Measurements from ENCODE around the gene RGL3. TPM values are rescaled to one million over a fixed set of nuclear protein-coding genes. Genes with fewer than 3 reads are reported as not detected.
"Not testable (repeated sequence)": the region's sequence is repeated elsewhere in the genome, so short reads cannot be mapped to it uniquely, and the experiment has no call there.

Gene RGL3
- total RNA-seq, 3 donors from 2014 or later, result 3.7 to 18.4 (median 9.8) TPM

DNA sequence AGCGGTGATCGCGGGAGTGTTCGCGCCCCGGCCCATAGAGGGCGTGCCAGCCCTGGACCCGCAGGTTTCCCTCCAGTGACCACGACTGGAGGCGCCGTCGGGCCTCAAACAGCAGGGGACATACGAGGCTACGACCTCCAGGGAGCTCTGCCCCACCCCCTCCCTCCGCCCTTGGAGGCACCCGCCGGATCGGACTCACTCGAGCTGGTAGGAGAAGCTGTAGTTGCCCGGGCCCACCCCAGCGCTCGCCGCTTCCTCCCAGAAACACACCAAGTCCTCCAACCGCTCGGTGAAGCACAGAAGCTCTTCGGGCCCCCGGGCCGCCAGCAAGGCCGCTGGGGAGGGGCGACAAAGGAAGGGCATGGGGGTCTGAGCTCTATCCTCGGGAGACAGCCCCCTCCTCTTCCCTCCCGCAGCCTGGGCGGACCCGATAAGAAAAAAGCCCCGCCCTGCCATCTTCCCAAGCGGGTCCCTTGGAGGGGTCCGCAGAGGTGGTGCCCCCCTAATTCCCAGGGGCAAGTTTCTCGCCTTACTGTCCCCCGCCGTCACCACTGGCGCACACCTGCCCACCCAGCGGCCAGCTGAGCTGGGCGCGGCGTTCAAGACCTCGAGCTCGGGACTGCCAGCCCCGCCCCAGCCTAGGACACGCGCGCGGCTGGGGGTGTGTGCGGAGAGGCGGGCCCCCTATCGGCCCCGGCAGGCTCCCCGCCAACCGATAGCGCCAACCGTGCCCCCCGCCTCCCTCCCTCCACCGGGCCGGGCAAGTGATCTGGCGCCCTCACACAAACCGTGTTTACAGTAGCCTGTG is 36.0 kb downstream of the RGL3 start:
- Histone ChIP-seq H3K27me3 (peaks cover 3 to 13% of the 10 kb centered on the region in 2 donors), H3K27ac (no peak overlapping the region), H3K36me3 (no peaks in the 10 kb centered on the region), H3K9me3 (no peaks in the 10 kb centered on the region), H3K4me1 (peaks cover 0 to 18% of the 10 kb centered on the region in 2 donors), H3K4me3 (peak overlapping the region; percentile 36 to 52 (median 44))
- intact Hi-C loops (cut with DNase I; ENCODE audit: low total_unique reads), result no loop called here
- TF ChIP-seq, protein P1, sequence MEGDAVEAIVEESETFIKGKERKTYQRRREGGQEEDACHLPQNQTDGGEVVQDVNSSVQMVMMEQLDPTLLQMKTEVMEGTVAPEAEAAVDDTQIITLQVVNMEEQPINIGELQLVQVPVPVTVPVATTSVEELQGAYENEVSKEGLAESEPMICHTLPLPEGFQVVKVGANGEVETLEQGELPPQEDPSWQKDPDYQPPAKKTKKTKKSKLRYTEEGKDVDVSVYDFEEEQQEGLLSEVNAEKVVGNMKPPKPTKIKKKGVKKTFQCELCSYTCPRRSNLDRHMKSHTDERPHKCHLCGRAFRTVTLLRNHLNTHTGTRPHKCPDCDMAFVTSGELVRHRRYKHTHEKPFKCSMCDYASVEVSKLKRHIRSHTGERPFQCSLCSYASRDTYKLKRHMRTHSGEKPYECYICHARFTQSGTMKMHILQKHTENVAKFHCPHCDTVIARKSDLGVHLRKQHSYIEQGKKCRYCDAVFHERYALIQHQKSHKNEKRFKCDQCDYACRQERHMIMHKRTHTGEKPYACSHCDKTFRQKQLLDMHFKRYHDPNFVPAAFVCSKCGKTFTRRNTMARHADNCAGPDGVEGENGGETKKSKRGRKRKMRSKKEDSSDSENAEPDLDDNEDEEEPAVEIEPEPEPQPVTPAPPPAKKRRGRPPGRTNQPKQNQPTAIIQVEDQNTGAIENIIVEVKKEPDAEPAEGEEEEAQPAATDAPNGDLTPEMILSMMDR (IDR thresholded peaks at IDR 0.05), result peak; percentile 20 to 53 (median 29)
- TF ChIP-seq POLR2A (IDR thresholded peaks at IDR 0.05) (no peak), POLR2AphosphoS5 (IDR thresholded peaks at IDR 0.05) (no peak)
- no peak for DNase-seq (ENCODE audit: low spot score in 2 of 2)

DNA sequence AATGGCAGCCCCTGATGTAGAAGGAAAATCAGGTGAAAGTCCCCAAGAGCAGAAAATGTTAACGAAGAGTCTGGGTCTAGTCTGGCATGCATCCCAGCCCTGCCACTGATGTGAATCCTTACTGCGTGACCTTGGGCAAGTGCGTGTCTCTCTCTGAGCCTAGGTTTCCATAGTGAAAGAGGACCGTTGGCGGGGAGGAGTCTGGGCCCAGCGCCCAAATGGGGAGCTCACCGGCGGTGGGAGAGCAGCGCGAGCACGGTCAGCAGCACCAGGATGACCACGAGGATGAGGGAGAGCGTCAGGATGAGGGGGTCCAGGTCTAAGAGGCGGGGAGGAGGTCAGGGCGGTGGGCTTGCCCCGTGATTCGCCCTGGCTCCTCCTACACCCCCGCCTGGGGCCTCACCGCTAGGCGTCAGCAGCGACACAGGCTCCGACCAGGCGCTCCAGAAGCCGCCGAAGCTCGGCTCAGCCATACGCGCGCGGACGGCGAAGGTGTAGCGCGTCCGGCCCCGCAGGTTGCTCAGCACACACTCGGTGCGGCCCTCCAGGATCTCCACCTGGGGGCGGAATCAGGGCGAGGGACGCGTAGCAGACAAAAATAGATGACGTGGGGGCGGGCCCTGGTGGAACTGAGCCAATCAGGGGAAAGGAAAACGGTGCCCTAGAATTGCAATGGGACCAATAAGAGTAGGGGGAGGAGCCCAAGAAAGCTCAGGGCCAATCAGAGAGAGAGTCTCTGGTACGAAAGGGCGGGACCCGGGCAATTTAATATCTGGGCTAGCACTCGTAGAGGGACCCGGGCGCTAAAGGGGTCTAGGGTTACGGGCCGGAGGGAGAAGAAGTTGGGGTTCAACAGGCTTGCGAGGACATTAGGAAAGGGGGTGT is 38.2 kb downstream of the RGL3 start:
- H3K9me3 ChIP-seq, result no peaks in the 10 kb centered on the region
- intact Hi-C loops (cut with DNase I; ENCODE audit: low total_unique reads), result no loop called here
- H3K4me3 ChIP-seq, result peak overlapping the region; percentile 61 to 78 (median 71)
- no peaks in the 10 kb centered on the region for H3K36me3 ChIP-seq
- H3K27ac ChIP-seq, result peak overlapping the region; percentile 91 to 95
- peak; percentile 97 for DNase-seq (ENCODE audit: low spot score in 2 of 2)
- H3K4me1 ChIP-seq, result peaks cover 2 to 18% of the 10 kb centered on the region in 2 donors
- TF ChIP-seq, protein P1 (IDR thresholded peaks at IDR 0.05), result peak; percentile 62 to 82 (median 74)
- peak; percentile 54 for TF ChIP-seq POLR2A (IDR thresholded peaks at IDR 0.05)
- peak; percentile 80 to 91 (median 88) for TF ChIP-seq POLR2AphosphoS5 (IDR thresholded peaks at IDR 0.05)
- peaks cover 3 to 13% of the 10 kb centered on the region in 2 donors for H3K27me3 ChIP-seq

DNA sequence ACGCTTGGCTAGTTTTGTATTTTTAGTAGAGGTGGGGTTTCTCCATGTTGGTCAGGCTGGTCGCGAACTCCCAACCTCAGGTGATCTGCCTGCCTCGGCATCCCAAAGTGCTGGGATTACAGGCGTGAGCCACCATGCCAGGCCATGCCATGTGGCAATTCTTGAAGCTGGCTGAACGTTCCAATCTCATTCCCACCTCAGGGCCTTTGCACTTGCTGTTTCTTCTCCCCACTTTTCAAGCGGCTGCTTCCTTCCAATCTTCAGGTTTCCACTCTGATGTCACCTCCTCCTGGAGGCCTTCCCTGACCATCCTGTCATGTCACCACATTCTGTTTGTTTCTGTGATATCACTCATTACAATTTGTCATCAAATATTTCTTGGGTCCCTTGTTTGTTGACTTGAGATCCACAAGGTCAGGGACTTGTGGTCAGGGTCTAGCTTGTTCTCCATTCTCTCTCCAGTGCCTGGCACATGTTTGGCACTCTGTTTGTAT is 39.2 kb downstream of the RGL3 start:
- H3K9me3 ChIP-seq, result no peaks in the 10 kb centered on the region
- no peaks in the 10 kb centered on the region for H3K36me3 ChIP-seq
- no peak for DNase-seq (ENCODE audit: low spot score in 2 of 2)
- H3K27ac ChIP-seq, result no peak overlapping the region
- H3K4me3 ChIP-seq, result peak overlapping the region in 2 of 3 donors; percentile 71 to 78
- H3K27me3 ChIP-seq, result peaks cover 3 to 13% of the 10 kb centered on the region in 2 donors
- intact Hi-C loops (cut with DNase I; ENCODE audit: low total_unique reads), result no loop called here
- H3K4me1 ChIP-seq, result peaks cover 6 to 18% of the 10 kb centered on the region in 2 donors
- TF ChIP-seq, protein P1 (IDR thresholded peaks at IDR 0.05), result no peak
- no peak for TF ChIP-seq POLR2AphosphoS5 (IDR thresholded peaks at IDR 0.05)
- no peak for TF ChIP-seq POLR2A (IDR thresholded peaks at IDR 0.05)

DNA sequence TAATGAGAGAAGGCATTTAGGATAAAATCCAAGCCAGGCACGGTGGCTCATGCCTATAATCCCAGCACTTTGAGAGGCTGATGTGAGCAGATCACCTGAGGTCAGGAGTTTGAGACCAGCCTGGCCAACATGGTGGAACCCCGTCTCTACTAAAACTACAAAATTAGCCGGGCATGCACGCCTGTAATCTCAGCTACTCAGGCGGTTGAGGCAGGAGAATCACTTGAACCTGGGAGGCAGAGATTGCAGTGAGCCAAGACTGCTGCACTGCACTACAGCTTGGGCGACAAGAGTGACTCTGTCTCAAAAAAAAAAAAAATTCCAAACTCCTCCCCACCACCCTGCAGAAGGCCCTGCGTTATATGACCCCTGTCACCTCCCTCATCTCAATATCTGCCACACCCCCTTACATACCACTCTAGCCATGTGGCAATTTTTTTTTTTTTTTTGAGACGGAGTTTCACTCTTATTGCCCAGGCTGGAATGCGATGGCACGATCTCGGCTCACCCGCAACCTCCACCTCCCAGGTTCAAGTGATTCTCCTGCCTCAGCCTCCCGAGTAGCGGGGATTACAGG is 39.8 kb downstream of the RGL3 start:
- H3K27ac ChIP-seq; H3K36me3 ChIP-seq; H3K4me3 ChIP-seq; H3K9me3 ChIP-seq; intact Hi-C loops (cut with DNase I; ENCODE audit: low total_unique reads); DNase-seq (ENCODE audit: low spot score in 2 of 2): not testable (repeated sequence)
- H3K27me3 ChIP-seq, result peaks cover 3 to 13% of the 10 kb centered on the region in 2 donors
- H3K4me1 ChIP-seq, result peaks cover 6 to 18% of the 10 kb centered on the region in 2 donors

All from breast epithelium (tissue), 4 donors.